HG03442 (cell line): ENCODE results near the gene STK10.
"Not testable (repeated sequence)": the region's sequence is repeated elsewhere in the genome, so short reads cannot be mapped to it uniquely, and the experiment has no call there.

Experiments used
- ATAC-seq: cut with Tn5 transposase; IDR thresholded peaks from one replicate; pipeline ENCODE4 v1.9.1; 2021; ENCODE audit warnings: mild to moderate bottlenecking, moderate library complexity; ENCODE audit not compliant: unreplicated experiment

The STK10 gene

GRCh38 chr5:172029876-172030275, 158.1 kb downstream of the STK10 start:
- ATAC-seq = no peak

GRCh38 chr5:172028167-172028566, 159.9 kb downstream of the STK10 start:
- no peak for ATAC-seq

- ATAC-seq = not testable (repeated sequence)
These were observed 167.8 kb downstream of the STK10 start for GRCh38 chr5:172020110-172020786.

GRCh38 chr5:172015346-172015745, 172.7 kb downstream of the STK10 start:
- ATAC-seq = no peak

GRCh38 chr5:172010278-172010677, 177.7 kb downstream of the STK10 start:
- no peak for ATAC-seq

- no peak for ATAC-seq
These were observed 178.3 kb downstream of the STK10 start for GRCh38 chr5:172009536-172010270.

- no peak for ATAC-seq
These were observed 179.3 kb downstream of the STK10 start for GRCh38 chr5:172008689-172009141.

- ATAC-seq = no peak
These were observed 179.9 kb downstream of the STK10 start for GRCh38 chr5:172008111-172008455.

- ATAC-seq = no peak
These were observed 180.6 kb downstream of the STK10 start for GRCh38 chr5:172007175-172008110.

- ATAC-seq = peak; percentile 80
These were observed 181.5 kb downstream of the STK10 start, which contains the start of gene FBXW11 for GRCh38 chr5:172006321-172007174. Gene FBXW11, minus strand, starts transcription at chr5:172006638. Its CDS starts 136 bp downstream, at chr5:172006502.

- no peak for ATAC-seq
These were observed 182.2 kb downstream of the STK10 start for GRCh38 chr5:172005708-172006320.

GRCh38 chr5:172004824-172005237, 183.2 kb downstream of the STK10 start:
- ATAC-seq = no peak

GRCh38 chr5:172003746-172004145, 184.3 kb downstream of the STK10 start:
- ATAC-seq = no peak

GRCh38 chr5:172002840-172003512, 185.0 kb downstream of the STK10 start:
- ATAC-seq = no peak

- no peak for ATAC-seq
These were observed 185.7 kb downstream of the STK10 start for GRCh38 chr5:172002310-172002709.

- peak; percentile 49 for ATAC-seq
These were observed 188.1 kb downstream of the STK10 start for GRCh38 chr5:171999877-172000276.

- no peak for ATAC-seq
These were observed 188.9 kb downstream of the STK10 start for GRCh38 chr5:171999100-171999499.

GRCh38 chr5:171997011-171997410, 191.0 kb downstream of the STK10 start:
- no peak for ATAC-seq

GRCh38 chr5:171992813-171993212, 195.2 kb downstream of the STK10 start:
- no peak for ATAC-seq
